Activated CD4-positive, alpha-beta memory T cell treated with anti-CD3 and anti-CD28 coated beads for 36 hours (primary cell): ENCODE measurements around the gene CD34. TPM values are rescaled to one million over a fixed set of nuclear protein-coding genes. Genes with fewer than 3 reads are reported as not detected.

Experiments used
- CTCF ChIA-PET: fragments of 350-600 bp; sonication (Branson Sonifier 250); formaldehyde crosslinking; loops from one replicate; lab custom pipeline; 2021; ENCODE audit warnings: antibody characterized with exemption, inconsistent platforms; lab: Charles Lee
- POLR2A ChIA-PET: fragments of 350-600 bp; sonication (Branson Sonifier 250); formaldehyde crosslinking; loops from one replicate; lab custom pipeline; 2021; ENCODE audit warnings: antibody characterized with exemption; lab: Charles Lee
- DNase-seq: peaks from one replicate; pipeline ENCODE4 v3.0.0-alpha.2; 2020
- H3K27ac Mint-ChIP-seq: one replicate; pipeline ENCODE4 v1.8.0; 2021; ENCODE audit warnings: mixed read lengths
- H3K27me3 Mint-ChIP-seq: one replicate; pipeline ENCODE4 v1.8.0; 2021; ENCODE audit warnings: mixed read lengths
- H3K36me3 Mint-ChIP-seq: one replicate; pipeline ENCODE4 v1.8.0; 2021; ENCODE audit warnings: mixed read lengths
- H3K4me1 Mint-ChIP-seq: one replicate; pipeline ENCODE4 v1.8.0; 2021; ENCODE audit warnings: low read depth, mixed read lengths
- H3K4me3 Mint-ChIP-seq: one replicate; pipeline ENCODE4 v1.8.0; 2021; ENCODE audit warnings: mild to moderate bottlenecking, mixed read lengths
- H3K9me3 Mint-ChIP-seq: one replicate; pipeline ENCODE4 v1.8.0; 2021; ENCODE audit warnings: mixed read lengths
- intact Hi-C: fragments of 100-400 bp; cut with micrococcal nuclease; formaldehyde crosslinking; loops from one replicate; pipeline ENCODE4 v1.15.1; 2023
- total RNA-seq, 2 experiments: library from RNA; stranded (reverse); gene quantifications; one replicate each; pipeline ENCODE4 v1.2.3, GENCODE V29; 2021

CD34 gene
- total RNA-seq, 2 experiments from 2014 or later, result not detected

- DNase-seq, result no peak
- no peaks in the 10 kb centered on the region for H3K9me3 Mint-ChIP-seq
- H3K27ac Mint-ChIP-seq, result peak overlapping the region; percentile 4
- H3K4me1 Mint-ChIP-seq, result peaks cover 66% of the 10 kb centered on the region
- H3K4me3 Mint-ChIP-seq, result no peak overlapping the region
- H3K36me3 Mint-ChIP-seq, result peaks cover 14% of the 10 kb centered on the region
- no peaks in the 10 kb centered on the region for H3K27me3 Mint-ChIP-seq
- intact Hi-C loops, result no loop called here
- POLR2A ChIA-PET, result interaction anchor here (1.9 kb wide), 1 partner anchor 25 kb away, joined by 4 read pairs; no protein-coding TSS in a partner anchor
- CTCF ChIA-PET, result interaction anchor here (0.9 to 2.5 kb wide), 3 partner anchors 11 to 24 kb away, joined by 3 to 11 read pairs (median 4); no protein-coding TSS in a partner anchor
These were observed 60.1 kb downstream of the CD34 start for GRCh38 chr1:207850621-207851407.

GRCh38 chr1:207849646-207850045 lies 61.3 kb downstream of the CD34 start:
- no peak for DNase-seq
- Mint-ChIP-seq H3K9me3 (no peaks in the 10 kb centered on the region), H3K4me3 (no peak overlapping the region), H3K4me1 (peaks cover 70% of the 10 kb centered on the region), H3K36me3 (peaks cover 11% of the 10 kb centered on the region), H3K27me3 (no peaks in the 10 kb centered on the region), H3K27ac (no peak overlapping the region)
- ChIA-PET POLR2A (interaction anchor here (0.6 to 1.9 kb wide), 3 partner anchors 15 to 24 kb away, joined by 3 to 4 read pairs (median 4); no protein-coding TSS in a partner anchor), CTCF (interaction anchor here (0.9 to 2.8 kb wide), 5 partner anchors 13 to 27 kb away, joined by 3 to 11 read pairs (median 4); no protein-coding TSS in a partner anchor)
- intact Hi-C loops, result no loop called here

DNA sequence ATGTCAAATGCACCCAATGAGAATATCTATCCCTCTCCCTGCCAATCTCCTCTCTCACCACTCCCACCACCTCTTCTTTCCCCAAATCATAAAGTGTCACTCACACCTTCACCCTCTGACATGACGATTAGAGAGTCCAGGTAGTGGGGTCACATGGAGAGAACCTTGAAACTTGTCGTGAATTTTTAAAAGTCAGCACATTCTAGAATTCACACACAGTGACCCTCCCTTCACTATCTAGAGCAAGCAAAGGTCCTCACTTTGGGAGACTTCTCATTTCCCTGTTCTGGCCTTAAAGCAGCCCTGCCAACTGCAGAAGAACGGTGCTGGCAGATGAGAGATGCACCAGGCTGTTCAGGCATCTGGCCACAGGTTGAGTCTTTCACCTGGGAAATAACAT lies 61.9 kb downstream of the CD34 start:
- intact Hi-C loops, result no loop called here
- peaks cover 71% of the 10 kb centered on the region for H3K4me1 Mint-ChIP-seq
- ChIA-PET POLR2A (interaction anchor here (0.6 to 1.9 kb wide), 3 partner anchors 16 to 23 kb away, joined by 3 to 4 read pairs (median 4); no protein-coding TSS in a partner anchor), CTCF (interaction anchor here (1.5 to 2.8 kb wide), 3 partner anchors 19 to 27 kb away, joined by 3 to 11 read pairs (median 11); no protein-coding TSS in a partner anchor)
- H3K27ac Mint-ChIP-seq, result peak overlapping the region; percentile 78
- H3K36me3 Mint-ChIP-seq, result peaks cover 11% of the 10 kb centered on the region
- H3K9me3 Mint-ChIP-seq, result no peaks in the 10 kb centered on the region
- no peak for DNase-seq
- H3K27me3 Mint-ChIP-seq, result no peaks in the 10 kb centered on the region
- no peak overlapping the region for H3K4me3 Mint-ChIP-seq

GRCh38 chr1:207848234-207848633 lies 62.7 kb downstream of the CD34 start:
- no peaks in the 10 kb centered on the region for H3K9me3 Mint-ChIP-seq
- POLR2A ChIA-PET, result interaction anchor here (0.6 to 1.6 kb wide), 5 partner anchors 15 to 37 kb away, joined by 3 to 5 read pairs (median 4); no protein-coding TSS in a partner anchor

GRCh38 chr1:207847116-207847515 lies 63.8 kb downstream of the CD34 start:
- Mint-ChIP-seq H3K9me3 (no peaks in the 10 kb centered on the region), H3K36me3 (peaks cover 9% of the 10 kb centered on the region), H3K27ac (no peak overlapping the region), H3K4me3 (no peak overlapping the region), H3K4me1 (peaks cover 62% of the 10 kb centered on the region), H3K27me3 (no peaks in the 10 kb centered on the region)
- no peak for DNase-seq
- POLR2A ChIA-PET, result no interaction called here
- intact Hi-C loops, result no loop called here
- CTCF ChIA-PET, result interaction anchor here (0.7 to 2.8 kb wide), 6 partner anchors 13 to 397 kb away, joined by 3 to 11 read pairs (median 4); partner anchors contain the start of gene PLXNA2

More at GRCh38 chr1:207848234-207848633, 62.7 kb downstream of the CD34 start:
- Mint-ChIP-seq H3K4me1 (peaks cover 67% of the 10 kb centered on the region), H3K27me3 (no peaks in the 10 kb centered on the region), H3K27ac (peak overlapping the region; percentile 75), H3K36me3 (peaks cover 11% of the 10 kb centered on the region), H3K4me3 (peak overlapping the region; percentile 1)
- CTCF ChIA-PET, result interaction anchor here (0.9 to 2.8 kb wide), 8 partner anchors 14 to 51 kb away, joined by 3 to 11 read pairs (median 4); no protein-coding TSS in a partner anchor
- DNase-seq, result peak; percentile 86
- intact Hi-C loops, result loop anchor here (1.0 kb wide), 4 partner anchors 8 to 22 kb away; no protein-coding TSS in a partner anchor

- Mint-ChIP-seq H3K4me1 (peaks cover 52% of the 10 kb centered on the region), H3K4me3 (no peak overlapping the region), H3K36me3 (peaks cover 4% of the 10 kb centered on the region), H3K27me3 (no peaks in the 10 kb centered on the region), H3K27ac (no peak overlapping the region), H3K9me3 (no peaks in the 10 kb centered on the region)
- CTCF ChIA-PET, result interaction anchor here (1.4 kb wide), 1 partner anchor 40 kb away, joined by 7 read pairs; no protein-coding TSS in a partner anchor
- intact Hi-C loops, result no loop called here
- POLR2A ChIA-PET, result interaction anchor here (1.3 kb wide), 1 partner anchor 17 kb away, joined by 3 read pairs; no protein-coding TSS in a partner anchor
- no peak for DNase-seq
These were observed 65.8 kb downstream of the CD34 start for GRCh38 chr1:207845109-207845508.

- CTCF ChIA-PET, result no interaction called here
- intact Hi-C loops, result no loop called here
- no peak overlapping the region for H3K27ac Mint-ChIP-seq
- H3K9me3 Mint-ChIP-seq, result no peaks in the 10 kb centered on the region
- no peak for DNase-seq
- H3K4me3 Mint-ChIP-seq, result no peak overlapping the region
- POLR2A ChIA-PET, result no interaction called here
- H3K4me1 Mint-ChIP-seq, result peaks cover 50% of the 10 kb centered on the region
- H3K36me3 Mint-ChIP-seq, result peaks cover 5% of the 10 kb centered on the region
- H3K27me3 Mint-ChIP-seq, result no peaks in the 10 kb centered on the region
These were observed 66.6 kb downstream of the CD34 start for GRCh38 chr1:207844371-207844770.

GRCh38 chr1:207842506-207842905 lies 68.4 kb downstream of the CD34 start:
- H3K9me3 Mint-ChIP-seq, result no peaks in the 10 kb centered on the region
- H3K4me3 Mint-ChIP-seq, result no peak overlapping the region
- H3K36me3 Mint-ChIP-seq, result peaks cover 10% of the 10 kb centered on the region
- no peak overlapping the region for H3K27ac Mint-ChIP-seq
- intact Hi-C loops, result no loop called here
- POLR2A ChIA-PET, result no interaction called here
- H3K4me1 Mint-ChIP-seq, result peaks cover 51% of the 10 kb centered on the region
- H3K27me3 Mint-ChIP-seq, result no peaks in the 10 kb centered on the region
- CTCF ChIA-PET, result interaction anchor here (0.8 to 6.2 kb wide), 4 partner anchors 14 to 26 kb away, joined by 3 to 43 read pairs (median 3); no protein-coding TSS in a partner anchor
- no peak for DNase-seq

DNA sequence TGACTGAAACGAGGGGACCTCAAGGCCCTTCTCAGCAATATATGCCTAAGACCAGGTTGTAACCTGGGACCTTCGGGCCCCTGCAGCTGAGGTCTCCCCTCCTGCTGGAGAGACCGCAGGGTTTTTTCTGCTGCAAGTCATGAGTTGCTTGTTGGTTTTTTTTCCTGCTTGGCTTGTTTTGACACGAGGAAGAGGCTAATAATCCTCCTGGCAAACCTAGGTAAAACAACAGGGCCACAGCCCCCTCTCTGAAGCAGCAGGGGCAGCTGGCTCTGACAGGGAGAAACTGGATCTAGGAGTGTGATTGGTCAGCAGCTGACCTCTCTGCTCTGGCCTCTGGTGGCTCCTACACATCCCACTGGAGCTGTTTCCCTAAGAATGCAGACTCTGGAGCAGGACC lies 69.0 kb downstream of the CD34 start:
- ChIA-PET CTCF (interaction anchor here (0.8 to 6.2 kb wide), 5 partner anchors 9 to 27 kb away, joined by 3 to 43 read pairs (median 4); no protein-coding TSS in a partner anchor), POLR2A (no interaction called here)
- Mint-ChIP-seq H3K27ac (no peak overlapping the region), H3K9me3 (no peaks in the 10 kb centered on the region), H3K36me3 (peaks cover 13% of the 10 kb centered on the region), H3K4me1 (peaks cover 54% of the 10 kb centered on the region), H3K27me3 (no peaks in the 10 kb centered on the region), H3K4me3 (no peak overlapping the region)
- DNase-seq, result no peak
- intact Hi-C loops, result no loop called here

DNA sequence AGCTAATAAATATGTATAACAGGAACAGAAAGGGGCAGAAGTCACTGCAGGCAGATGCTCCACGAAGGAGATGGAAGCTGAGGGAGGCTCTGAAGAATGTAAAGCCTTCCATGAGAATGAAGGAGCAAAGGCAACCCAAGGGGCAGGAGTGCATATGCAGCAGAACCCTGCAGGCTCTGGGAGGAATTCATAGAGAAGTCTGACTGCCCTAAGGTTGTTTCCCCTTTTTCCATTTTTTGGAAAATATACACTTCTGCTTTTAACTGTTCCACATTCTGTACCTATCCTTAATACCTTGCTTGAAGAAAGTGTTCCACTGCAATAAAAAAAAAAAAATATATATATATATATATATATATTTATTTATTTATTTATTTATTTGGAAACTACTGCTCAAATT lies 69.6 kb downstream of the CD34 start:
- CTCF ChIA-PET, result interaction anchor here (1.2 to 6.2 kb wide), 3 partner anchors 9 to 27 kb away, joined by 4 to 43 read pairs (median 4); no protein-coding TSS in a partner anchor
- DNase-seq, result no peak
- Mint-ChIP-seq H3K4me1 (peaks cover 59% of the 10 kb centered on the region), H3K4me3 (no peak overlapping the region), H3K27ac (no peak overlapping the region), H3K9me3 (no peaks in the 10 kb centered on the region), H3K27me3 (no peaks in the 10 kb centered on the region), H3K36me3 (peaks cover 13% of the 10 kb centered on the region)
- intact Hi-C loops, result no loop called here
- POLR2A ChIA-PET, result interaction anchor here (0.6 kb wide), 1 partner anchor 21 kb away, joined by 3 read pairs; no protein-coding TSS in a partner anchor

DNA sequence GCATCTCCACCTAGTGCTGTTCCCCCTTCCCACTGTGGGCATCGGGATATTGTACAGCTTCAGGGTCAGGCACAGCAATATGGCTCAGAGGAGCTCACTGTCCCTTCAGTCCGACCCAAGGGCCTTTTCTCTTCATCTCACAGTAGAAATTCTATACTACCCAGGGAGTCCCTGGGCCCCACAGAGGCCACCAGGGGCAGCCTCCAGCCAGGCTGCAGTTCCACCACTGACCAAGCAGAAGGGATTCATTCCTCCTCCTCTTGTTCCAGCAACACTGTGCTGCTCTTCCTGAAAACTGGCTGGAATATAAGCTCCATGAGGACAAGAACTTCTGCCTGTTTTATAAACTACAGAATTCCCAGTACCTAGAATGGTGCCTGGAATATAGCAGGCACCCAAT lies 70.5 kb downstream of the CD34 start:
- intact Hi-C loops, result loop anchor here (1.0 kb wide), 1 partner anchor 8 kb away; no protein-coding TSS in a partner anchor
- Mint-ChIP-seq H3K27me3 (no peaks in the 10 kb centered on the region), H3K4me1 (peaks cover 63% of the 10 kb centered on the region), H3K36me3 (peaks cover 13% of the 10 kb centered on the region), H3K9me3 (no peaks in the 10 kb centered on the region), H3K4me3 (no peak overlapping the region), H3K27ac (no peak overlapping the region)
- ChIA-PET POLR2A (no interaction called here), CTCF (interaction anchor here (0.6 to 6.2 kb wide), 5 partner anchors 12 to 123 kb away, joined by 5 to 43 read pairs (median 7); no protein-coding TSS in a partner anchor)
- no peak for DNase-seq
